Placental epithelial cell (primary cell): ENCODE results near the gene COX6B2. TPM values are rescaled to one million over a fixed set of nuclear protein-coding genes. Genes with fewer than 3 reads are reported as not detected.

Source experiments
- total RNA-seq: library from RNA; depleted of rRNA; stranded (reverse); fragments of >200 nt; gene quantifications from 2 replicates; pipeline ENCODE4 v1.2.3, GENCODE V29; 2012

COX6B2 gene
- 0.11 and 0.79 TPM in 2 replicates for total RNA-seq

GRCh38 chr19:55354698-55355212, at the start of gene COX6B2:
Gene COX6B2 (minus strand): TSS chr19:55354719. CDS start chr19:55354521, 198 bp downstream.

GRCh38 chr19:55385724-55386492, 31.4 kb upstream of the COX6B2 start, which contains the start of gene RPL28:
Gene RPL28 (plus strand): TSS chr19:55385932. CDS start chr19:55386358, 426 bp downstream.

GRCh38 chr19:55384131-55384919, 29.8 kb upstream of the COX6B2 start, which contains the start of gene TMEM238:
Gene TMEM238 (minus strand): TSS chr19:55384292. CDS start chr19:55384259, 33 bp downstream.

GRCh38 chr19:55376241-55376933, 21.9 kb upstream of the COX6B2 start, which contains the start of gene TMEM190:
Gene TMEM190 (plus strand): TSS chr19:55376826. CDS start chr19:55376854, 28 bp downstream.

GRCh38 chr19:55370305-55370988, 15.9 kb upstream of the COX6B2 start, which contains the start of gene IL11:
Gene IL11 (minus strand): TSS chr19:55370463. CDS start chr19:55370310, 153 bp downstream.

GRCh38 chr19:55362990-55363716, 8.6 kb upstream of the COX6B2 start, which contains the start of gene GARIN5B:
Gene GARIN5B (minus strand): TSS chr19:55363260. CDS start chr19:55363066, 194 bp downstream.

GRCh38 chr19:55339105-55339888, 15.2 kb downstream of the COX6B2 start, which contains the start of gene KMT5C:
Gene KMT5C (plus strand): TSS chr19:55339876. CDS start chr19:55341937, 2,061 bp downstream.

GRCh38 chr19:55325172-55325571, 29.3 kb downstream of the COX6B2 start, which contains the start of gene TMEM150B:
Gene TMEM150B (minus strand): TSS chr19:55325341. CDS start chr19:55321036, 4,305 bp downstream.

Other genes starting within 250 kb of the COX6B2 start
- 53.4 and 55.2 TPM in 2 replicates for gene PPP1R12C, start 237.1 kb downstream of the COX6B2 start, total RNA-seq
- gene TNNT1, start 205.5 kb downstream of the COX6B2 start, total RNA-seq, result 28.4 and 80.9 TPM in 2 replicates
- gene TNNI3, start 197.0 kb downstream of the COX6B2 start, total RNA-seq, result 0.43 TPM in 1 of 2 replicates, not detected in the other
- gene DNAAF3, start 188.1 kb downstream of the COX6B2 start, total RNA-seq, result 0.76 TPM in 1 of 2 replicates, not detected in the other
- not detected in 2 replicates for gene SYT5, start 174.4 kb downstream of the COX6B2 start, total RNA-seq
- gene PTPRH, start 145.2 kb downstream of the COX6B2 start, total RNA-seq, result under 0.01 and 0.22 TPM in 2 replicates
- gene TMEM86B, start 126.0 kb downstream of the COX6B2 start, total RNA-seq, result 3.9 TPM in 2 replicates
- 32.2 and 54.1 TPM in 2 replicates for gene PPP6R1, start 95.7 kb downstream of the COX6B2 start, total RNA-seq
- 20.4 and 64.0 TPM in 2 replicates for gene HSPBP1, start 74.6 kb downstream of the COX6B2 start, total RNA-seq
- gene BRSK1, start 70.7 kb downstream of the COX6B2 start, total RNA-seq, result 0.79 and 2.2 TPM in 2 replicates
- not detected in 2 replicates for gene TMEM150B, start 29.4 kb downstream of the COX6B2 start, total RNA-seq
- 10.5 and 24.3 TPM in 2 replicates for gene KMT5C, start 14.8 kb downstream of the COX6B2 start, total RNA-seq
- gene GARIN5B, start 8.5 kb upstream of the COX6B2 start, total RNA-seq, result 0.39 TPM in 1 of 2 replicates, not detected in the other
- gene IL11, start 15.7 kb upstream of the COX6B2 start, total RNA-seq, result 5.1 and 7.7 TPM in 2 replicates
- gene TMEM190, start 22.1 kb upstream of the COX6B2 start, total RNA-seq, result 2.0 TPM in 1 of 2 replicates, not detected in the other
- 0.39 and 3.7 TPM in 2 replicates for gene TMEM238, start 29.6 kb upstream of the COX6B2 start, total RNA-seq
- gene RPL28, start 31.2 kb upstream of the COX6B2 start, total RNA-seq, result 362 and 492 TPM in 2 replicates
- gene UBE2S, start 53.1 kb upstream of the COX6B2 start, total RNA-seq, result 30.2 and 81.9 TPM in 2 replicates
- not detected in 2 replicates for gene SHISA7, start 88.6 kb upstream of the COX6B2 start, total RNA-seq
- 63.6 and 80.4 TPM in 2 replicates for gene ISOC2, start 106.9 kb upstream of the COX6B2 start, total RNA-seq
- gene C19orf85, start 110.0 kb upstream of the COX6B2 start, total RNA-seq, result not detected in 2 replicates
- gene ZNF628, start 121.9 kb upstream of the COX6B2 start, total RNA-seq, result 2.0 and 2.8 TPM in 2 replicates
- 7.7 and 10.6 TPM in 2 replicates for gene NAT14, start 130.5 kb upstream of the COX6B2 start, total RNA-seq
- gene SSC5D, start 133.7 kb upstream of the COX6B2 start, total RNA-seq, result 0.22 and 1.2 TPM in 2 replicates
- gene SBK2, start 182.4 kb upstream of the COX6B2 start, total RNA-seq, result not detected in 2 replicates
- gene SBK3, start 190.8 kb upstream of the COX6B2 start, total RNA-seq, result not detected in 2 replicates
- 7.1 and 7.6 TPM in 2 replicates for gene ZNF579, start 226.1 kb upstream of the COX6B2 start, total RNA-seq
- gene FIZ1, start 244.8 kb upstream of the COX6B2 start, total RNA-seq, result 5.1 and 8.9 TPM in 2 replicates
- 7.5 and 14.1 TPM in 2 replicates for gene ZNF524, start 245.6 kb upstream of the COX6B2 start, total RNA-seq